Kidney (tissue), 14 donors: ENCODE data around the gene PCDH17. TPM values are rescaled to one million over a fixed set of nuclear protein-coding genes. Genes with fewer than 3 reads are reported as not detected.

Experiments used
- DNase-seq, 5 donors: peaks; one replicate each; pipeline ENCODE4 v3.0.0-alpha.2; 2013 to 2020
- FAIRE-seq: peaks from 2 replicates; lab custom pipeline; 2012; peaks lifted over from hg19 to GRCh38; lab: Jason Lieb, UNC
- H3K27ac ChIP-seq, 2 donors: one replicate each; pipeline ENCODE4 v1.7.0; 2013; ENCODE audit warnings: low read depth in 2 of 2, low read length in 2 of 2, inconsistent platforms in 1 of 2
- H3K27me3 ChIP-seq: one replicate; pipeline ENCODE4 v1.7.1; 2013; ENCODE audit warnings: low read length, inconsistent platforms; ENCODE audit not compliant: control insufficient read depth, insufficient read depth
- H3K36me3 ChIP-seq, 3 donors: one replicate each; pipeline versions ENCODE4 v1.7.0 to v1.7.1; 2013; ENCODE audit warnings: low read length in 3 of 3, control low read depth in 1 of 3, inconsistent platforms in 1 of 3; ENCODE audit not compliant: insufficient read depth in 3 of 3, control insufficient read depth in 2 of 3
- H3K4me1 ChIP-seq, 3 donors: one replicate each; pipeline versions ENCODE4 v1.7.0 to v1.7.1; 2013; ENCODE audit warnings: low read length in 3 of 3, inconsistent platforms in 1 of 3, low read depth in 1 of 3; ENCODE audit not compliant: control insufficient read depth in 2 of 3, insufficient read depth in 2 of 3
- H3K4me3 ChIP-seq, 3 donors: one replicate each; pipeline versions ENCODE4 v1.7.0 to v1.8.1; 2013; ENCODE audit warnings: low read length in 3 of 3, control low read depth in 1 of 3, inconsistent platforms in 1 of 3
- H3K9ac ChIP-seq, 3 donors: one replicate each; pipeline versions ENCODE4 v1.7.0 to v1.7.1; 2013; ENCODE audit warnings: low read length in 3 of 3, control low read depth in 1 of 3, inconsistent platforms in 1 of 3
- H3K9me3 ChIP-seq, 3 donors: one replicate each; pipeline versions ENCODE4 v1.7.0 to v1.7.1; 2013; ENCODE audit warnings: low read length in 3 of 3, control low read depth in 1 of 3, inconsistent platforms in 1 of 3; ENCODE audit not compliant: control insufficient read depth in 2 of 3, insufficient read depth in 1 of 3
- intact Hi-C: fragments of 100-400 bp; cut with DNase I; formaldehyde crosslinking; loops from one replicate; pipeline ENCODE4 v1.11.1; 2022
- polyA plus RNA-seq: library from polyadenylated mRNA; stranded (reverse); fragments of 350-450 nt; fragmentation: Illumina TruSeq; extraction: RNeasy Lipid Tissue Mini Kit (QIAGEN cat#74804); gene quantifications from one replicate; pipeline ENCODE4 v1.2.3, GENCODE V29; 2014; ENCODE audit warnings: low read depth, low replicate concordance; ENCODE audit not compliant: insufficient read depth
- total RNA-seq: library from RNA; stranded (reverse); fragmentation: NEBNext Ultra II Directional; extraction: Animal tissue kit (Norgen Biotek cat#: 25700); gene quantifications from one replicate; pipeline ENCODE4 v1.2.1, GENCODE V29; 2021
- TF ChIP-seq, protein P1 (sequence below): IDR thresholded peaks from 3 replicates; pipeline ENCODE4 v1.5.1; 2012; ENCODE audit warnings: mild to moderate bottlenecking, moderate library complexity, borderline replicate concordance; ENCODE audit not compliant: insufficient read depth; ENCODE audit errors: extremely low read depth
- donor health status: control.
- donor health status: control.
- donor health status: control.
- donor health status: control.
- donor health status: control.
- donor health status: DM: yes; HTN: yes; CAD: no.
- donor health status: Normal renal cell carcinoma (clear cell type).

PCDH17 gene
- total and polyA plus RNA-seq, 2 donors from 2014 or later: 1.0 to 18.5 TPM

DNA sequence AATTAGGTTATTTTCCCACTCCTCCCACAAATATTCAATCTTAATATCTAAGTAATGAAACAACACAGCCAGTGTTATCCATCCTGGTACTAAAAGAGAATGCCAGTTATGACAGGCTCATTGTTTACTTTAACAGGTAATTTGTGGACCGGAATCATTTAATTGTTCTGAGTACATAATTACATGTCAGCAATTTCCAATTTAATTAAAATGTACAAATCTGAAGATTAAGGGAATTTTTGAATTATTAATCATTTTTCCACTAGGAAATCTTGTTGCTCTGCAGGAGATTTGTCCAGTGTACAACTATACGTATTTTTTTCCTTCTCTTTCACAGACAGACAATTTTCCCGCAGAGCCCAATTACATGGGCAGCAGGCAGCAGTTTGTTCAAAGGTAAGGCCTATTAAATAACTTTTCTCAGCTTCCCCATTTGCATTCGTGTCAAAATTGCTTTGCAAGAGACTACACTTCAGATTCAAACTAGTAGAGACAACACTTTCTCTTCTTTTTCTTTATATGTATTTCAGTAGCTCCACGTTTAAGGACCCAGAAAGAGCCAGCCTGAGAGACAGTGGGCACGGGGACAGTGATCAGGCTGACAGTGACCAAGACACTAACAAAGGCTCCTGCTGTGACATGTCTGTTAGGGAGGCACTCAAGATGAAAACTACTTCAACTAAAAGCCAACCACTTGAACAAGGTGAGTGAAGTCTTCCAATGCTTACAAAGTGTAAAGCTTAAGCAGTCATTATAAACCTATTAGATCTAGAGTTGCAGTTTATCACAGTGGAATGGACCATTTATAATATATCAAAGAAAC is 34.8 kb downstream of the PCDH17 start:
- Histone ChIP-seq H3K4me3 (no peak overlapping the region), H3K27me3 (no peaks in the 10 kb centered on the region), H3K36me3 (no peaks in the 10 kb centered on the region), H3K9ac (no peak overlapping the region), H3K4me1 (no peaks in the 10 kb centered on the region), H3K9me3 (no peaks in the 10 kb centered on the region), H3K27ac (no peak overlapping the region)
- no peak for DNase-seq
- intact Hi-C loops: no loop called here
- no peak for FAIRE-seq
- TF ChIP-seq, protein P1, sequence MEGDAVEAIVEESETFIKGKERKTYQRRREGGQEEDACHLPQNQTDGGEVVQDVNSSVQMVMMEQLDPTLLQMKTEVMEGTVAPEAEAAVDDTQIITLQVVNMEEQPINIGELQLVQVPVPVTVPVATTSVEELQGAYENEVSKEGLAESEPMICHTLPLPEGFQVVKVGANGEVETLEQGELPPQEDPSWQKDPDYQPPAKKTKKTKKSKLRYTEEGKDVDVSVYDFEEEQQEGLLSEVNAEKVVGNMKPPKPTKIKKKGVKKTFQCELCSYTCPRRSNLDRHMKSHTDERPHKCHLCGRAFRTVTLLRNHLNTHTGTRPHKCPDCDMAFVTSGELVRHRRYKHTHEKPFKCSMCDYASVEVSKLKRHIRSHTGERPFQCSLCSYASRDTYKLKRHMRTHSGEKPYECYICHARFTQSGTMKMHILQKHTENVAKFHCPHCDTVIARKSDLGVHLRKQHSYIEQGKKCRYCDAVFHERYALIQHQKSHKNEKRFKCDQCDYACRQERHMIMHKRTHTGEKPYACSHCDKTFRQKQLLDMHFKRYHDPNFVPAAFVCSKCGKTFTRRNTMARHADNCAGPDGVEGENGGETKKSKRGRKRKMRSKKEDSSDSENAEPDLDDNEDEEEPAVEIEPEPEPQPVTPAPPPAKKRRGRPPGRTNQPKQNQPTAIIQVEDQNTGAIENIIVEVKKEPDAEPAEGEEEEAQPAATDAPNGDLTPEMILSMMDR: no peak

DNA sequence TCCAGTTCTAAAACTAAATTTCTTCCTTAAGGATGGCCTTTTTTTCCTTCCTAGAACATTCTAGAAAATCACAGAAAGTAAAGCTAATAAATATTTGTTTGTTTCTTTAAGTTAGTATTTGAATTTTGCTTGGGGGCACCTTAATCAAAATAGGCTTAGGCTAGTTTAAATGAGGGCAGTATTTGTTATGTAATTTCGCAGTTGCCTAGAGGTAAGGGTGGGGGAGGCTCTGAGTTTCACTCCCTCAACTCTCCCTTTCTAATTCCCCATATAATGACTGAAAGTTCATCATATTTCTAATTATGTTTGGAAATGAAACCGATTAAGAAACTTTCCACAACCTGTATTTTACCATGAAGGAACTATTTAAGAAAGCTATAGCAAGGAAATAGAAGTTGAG is 40.6 kb downstream of the PCDH17 start:
- DNase-seq: no peak
- no peaks in the 10 kb centered on the region for H3K27me3 ChIP-seq

DNA sequence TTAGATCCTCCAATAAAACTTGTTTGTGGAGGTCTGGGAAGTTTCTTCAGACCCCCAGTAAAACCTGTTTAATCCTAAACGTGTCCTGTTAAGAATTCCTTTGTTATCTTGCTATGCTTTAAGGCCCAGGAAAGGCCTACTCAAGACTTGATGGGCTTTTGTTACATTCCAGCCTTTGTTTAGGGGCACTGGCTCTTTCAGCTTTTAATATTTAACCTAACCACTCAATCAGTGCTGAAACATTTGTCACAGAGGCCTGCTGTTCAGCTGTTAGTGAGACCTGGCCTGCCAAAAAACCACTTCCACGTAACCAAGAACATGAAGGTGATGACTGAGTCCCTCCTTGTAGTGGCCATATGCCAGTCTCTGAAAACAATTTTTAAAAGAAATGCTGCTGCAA is 41.7 kb downstream of the PCDH17 start:
- H3K4me3 ChIP-seq: no peak overlapping the region
- H3K9me3 ChIP-seq: no peaks in the 10 kb centered on the region
- no peak overlapping the region for H3K27ac ChIP-seq
- TF ChIP-seq, protein P1: no peak
- no peaks in the 10 kb centered on the region for H3K36me3 ChIP-seq
- no peak overlapping the region for H3K9ac ChIP-seq
- FAIRE-seq (no peak), DNase-seq (peak in 4 of 5 donors; percentile 30 to 74 (median 50))
- no peaks in the 10 kb centered on the region for H3K4me1 ChIP-seq
- no peaks in the 10 kb centered on the region for H3K27me3 ChIP-seq
- intact Hi-C loops: no loop called here

More for the DNA sequence above, 40.6 kb downstream of the PCDH17 start:
- H3K27ac ChIP-seq: no peak overlapping the region
- H3K9ac ChIP-seq: no peak overlapping the region
- no peak for FAIRE-seq
- no peak overlapping the region for H3K4me3 ChIP-seq
- intact Hi-C loops: no loop called here
- TF ChIP-seq, protein P1: no peak
- H3K4me1 ChIP-seq: no peaks in the 10 kb centered on the region
- H3K36me3 ChIP-seq: no peaks in the 10 kb centered on the region
- no peaks in the 10 kb centered on the region for H3K9me3 ChIP-seq

DNA sequence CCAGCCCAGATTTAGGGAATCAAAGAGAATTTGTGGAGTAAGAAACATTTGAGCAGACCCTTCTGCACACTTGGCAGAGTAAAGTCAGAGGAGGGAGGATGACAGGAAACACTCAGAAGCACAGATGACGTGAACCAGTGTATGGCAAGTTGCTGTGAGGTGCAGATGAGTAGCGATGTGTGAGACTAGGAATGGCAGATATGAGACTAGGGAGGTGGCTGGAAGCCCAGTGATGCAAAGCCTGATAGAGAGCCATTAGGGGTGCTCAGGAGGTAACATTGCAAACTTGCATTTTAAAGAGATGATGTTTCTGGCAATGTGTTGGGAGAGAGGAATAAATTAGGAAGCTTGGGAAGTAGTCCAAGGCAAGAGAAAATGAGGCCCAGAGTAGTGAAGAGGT is 44.0 kb downstream of the PCDH17 start:
- TF ChIP-seq, protein P1: no peak
- no peak overlapping the region for H3K4me3 ChIP-seq
- H3K9me3 ChIP-seq: no peaks in the 10 kb centered on the region
- no peak overlapping the region for H3K9ac ChIP-seq
- no peak for FAIRE-seq
- no peaks in the 10 kb centered on the region for H3K36me3 ChIP-seq
- H3K27ac ChIP-seq: no peak overlapping the region
- H3K27me3 ChIP-seq: no peaks in the 10 kb centered on the region
- intact Hi-C loops: no loop called here
- no peaks in the 10 kb centered on the region for H3K4me1 ChIP-seq
- DNase-seq: no peak
